GM12875 (cell line): ENCODE measurements around the gene ACTR1B.

Experiments
- H3K4me3 ChIP-seq: one replicate; pipeline ENCODE4 v1.5.1; 2011; ENCODE audit warnings: low read depth, low read length, control low read depth
- TF ChIP-seq, protein P1 (sequence below): IDR thresholded peaks from 2 replicates; pipeline ENCODE4 v1.5.1; 2011; ENCODE audit warnings: low read depth, mild to moderate bottlenecking, control low read depth, inconsistent platforms, low read length, moderate library complexity, borderline replicate concordance; ENCODE audit not compliant: insufficient read depth

Gene ACTR1B

DNA sequence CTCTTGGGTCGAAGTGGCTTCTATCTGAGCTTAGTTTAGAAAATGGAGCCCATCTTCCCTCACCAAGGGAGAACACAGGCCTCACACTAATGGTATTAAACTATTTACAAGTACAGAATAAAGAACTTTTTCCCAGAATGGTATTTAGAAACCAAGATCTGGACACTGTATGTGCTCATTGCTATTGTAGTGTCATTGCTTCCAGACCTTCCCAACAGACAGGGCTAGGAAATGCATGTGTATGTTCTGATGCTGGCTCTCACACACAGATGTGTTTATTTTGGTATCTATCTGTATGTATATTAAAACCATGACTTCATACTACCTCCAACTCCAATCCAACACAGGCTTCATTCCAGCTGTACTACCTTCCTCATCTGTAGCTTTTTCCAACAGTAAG is 10.0 kb downstream of the ACTR1B start:
- H3K4me3 ChIP-seq, result no peak overlapping the region
- TF ChIP-seq, protein P1, sequence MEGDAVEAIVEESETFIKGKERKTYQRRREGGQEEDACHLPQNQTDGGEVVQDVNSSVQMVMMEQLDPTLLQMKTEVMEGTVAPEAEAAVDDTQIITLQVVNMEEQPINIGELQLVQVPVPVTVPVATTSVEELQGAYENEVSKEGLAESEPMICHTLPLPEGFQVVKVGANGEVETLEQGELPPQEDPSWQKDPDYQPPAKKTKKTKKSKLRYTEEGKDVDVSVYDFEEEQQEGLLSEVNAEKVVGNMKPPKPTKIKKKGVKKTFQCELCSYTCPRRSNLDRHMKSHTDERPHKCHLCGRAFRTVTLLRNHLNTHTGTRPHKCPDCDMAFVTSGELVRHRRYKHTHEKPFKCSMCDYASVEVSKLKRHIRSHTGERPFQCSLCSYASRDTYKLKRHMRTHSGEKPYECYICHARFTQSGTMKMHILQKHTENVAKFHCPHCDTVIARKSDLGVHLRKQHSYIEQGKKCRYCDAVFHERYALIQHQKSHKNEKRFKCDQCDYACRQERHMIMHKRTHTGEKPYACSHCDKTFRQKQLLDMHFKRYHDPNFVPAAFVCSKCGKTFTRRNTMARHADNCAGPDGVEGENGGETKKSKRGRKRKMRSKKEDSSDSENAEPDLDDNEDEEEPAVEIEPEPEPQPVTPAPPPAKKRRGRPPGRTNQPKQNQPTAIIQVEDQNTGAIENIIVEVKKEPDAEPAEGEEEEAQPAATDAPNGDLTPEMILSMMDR, result no peak

DNA sequence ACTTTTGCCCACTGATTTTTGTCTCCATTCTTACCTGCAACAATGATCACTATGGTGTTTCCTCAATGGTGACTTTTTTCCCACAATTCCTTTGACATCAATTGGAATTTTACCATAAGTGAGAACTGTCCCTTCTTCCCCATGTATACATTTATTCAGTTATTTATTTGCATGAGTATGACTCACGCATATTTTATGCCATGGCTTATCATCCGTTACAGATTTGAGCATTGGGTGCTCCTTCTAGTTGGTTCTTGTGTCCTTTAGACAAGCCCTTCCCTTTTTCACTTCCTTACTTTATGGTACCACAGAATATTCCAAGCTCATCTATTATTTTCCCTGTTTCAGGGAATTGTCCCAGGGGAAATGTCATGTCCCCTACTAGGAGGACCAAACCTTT is 10.4 kb downstream of the ACTR1B start:
- no peak overlapping the region for H3K4me3 ChIP-seq
- TF ChIP-seq, protein P1, result no peak

DNA sequence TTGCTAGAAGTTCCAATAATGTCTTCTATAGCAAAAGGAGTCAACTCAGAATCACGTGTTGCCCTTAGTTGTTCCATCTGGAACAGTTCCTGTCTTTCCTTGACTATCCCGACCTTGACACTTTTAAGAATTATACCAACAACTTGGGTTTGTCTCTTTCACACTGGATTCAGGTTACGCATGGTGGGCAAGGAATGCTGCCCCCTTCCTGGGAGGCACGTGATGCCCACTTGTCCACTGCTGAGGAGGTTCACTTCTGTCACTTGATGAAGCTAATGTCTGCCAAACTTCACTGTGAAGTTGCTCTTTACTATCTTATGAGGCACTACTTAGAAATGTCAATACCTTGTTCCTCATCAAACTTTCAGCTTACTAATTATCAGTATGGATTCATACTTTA is 12.7 kb downstream of the ACTR1B start:
- TF ChIP-seq, protein P1, result no peak
- H3K4me3 ChIP-seq, result no peak overlapping the region

DNA sequence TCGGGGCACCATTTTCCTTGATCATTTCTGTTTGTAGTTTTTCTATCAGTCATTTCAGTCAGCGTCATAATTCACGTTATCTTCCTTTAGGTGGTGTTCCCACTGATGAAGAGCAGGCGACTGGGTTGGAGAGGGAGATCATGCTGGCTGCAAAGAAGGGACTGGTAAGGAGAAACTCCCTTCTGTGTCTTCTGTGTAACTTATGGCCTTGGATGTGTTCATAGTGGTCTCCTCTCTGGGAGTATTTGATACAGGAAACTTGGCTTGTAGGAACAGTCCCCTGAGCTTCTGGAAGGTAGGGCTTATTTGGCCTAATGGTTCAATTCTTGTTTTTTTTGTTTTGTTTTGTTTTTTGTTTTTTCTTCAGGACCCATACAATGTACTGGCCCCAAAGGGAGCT is 16.9 kb downstream of the ACTR1B start:
- H3K4me3 ChIP-seq, result peak overlapping the region; percentile 92
- TF ChIP-seq, protein P1, result no peak

DNA sequence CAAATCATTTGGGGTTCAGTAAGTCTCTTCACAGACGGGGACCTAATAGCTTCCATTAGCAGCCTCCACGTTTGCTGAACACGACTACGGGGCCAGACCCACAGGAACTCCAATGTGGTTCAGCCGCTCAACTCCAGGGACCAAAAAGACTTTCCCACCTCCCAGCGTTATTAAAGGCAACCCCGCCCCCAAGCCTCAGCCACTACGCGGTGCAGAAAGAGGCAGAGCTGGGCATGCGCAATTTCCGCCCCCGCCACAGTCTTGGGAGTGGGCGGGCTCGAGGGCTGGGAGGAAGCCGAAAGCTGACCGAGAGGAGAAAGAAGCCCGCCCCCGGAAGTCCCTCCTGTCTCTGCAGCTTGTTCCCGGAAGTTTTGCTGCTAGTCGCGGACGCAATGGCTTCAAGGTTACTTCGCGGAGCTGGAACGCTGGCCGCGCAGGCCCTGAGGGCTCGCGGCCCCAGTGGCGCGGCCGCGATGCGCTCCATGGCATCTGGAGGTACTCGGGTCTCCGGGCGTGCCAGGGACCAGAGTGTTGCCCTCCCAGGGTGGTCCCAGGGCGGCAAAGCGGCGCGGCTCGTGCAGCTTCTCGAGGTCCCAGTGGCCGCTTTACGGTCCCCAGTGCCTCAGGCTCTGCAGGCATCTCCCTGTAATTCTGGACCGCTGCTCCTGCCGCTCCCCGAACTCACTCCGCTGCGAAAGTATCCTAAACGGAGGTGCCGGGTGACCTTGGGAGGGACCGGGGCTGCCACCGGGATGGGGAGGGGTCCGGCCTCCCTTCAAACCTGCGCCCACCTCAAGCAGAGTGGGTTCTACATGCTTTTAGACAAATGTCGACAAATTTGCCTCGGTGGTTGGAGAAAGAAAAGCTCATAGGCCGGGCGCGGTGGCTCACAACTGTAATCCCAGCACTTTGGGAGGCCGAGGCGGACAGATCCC is 17.9 kb downstream of the ACTR1B start, which contains the start of gene COX5B:
TSS of gene COX5B (plus strand) at position 368 of the 935 bp plus-strand sequence. CDS start at position 393, 25 bp downstream.
- peak within 1 kb of the TSS; percentile 92 for H3K4me3 ChIP-seq
- TF ChIP-seq, protein P1, result no peak

DNA sequence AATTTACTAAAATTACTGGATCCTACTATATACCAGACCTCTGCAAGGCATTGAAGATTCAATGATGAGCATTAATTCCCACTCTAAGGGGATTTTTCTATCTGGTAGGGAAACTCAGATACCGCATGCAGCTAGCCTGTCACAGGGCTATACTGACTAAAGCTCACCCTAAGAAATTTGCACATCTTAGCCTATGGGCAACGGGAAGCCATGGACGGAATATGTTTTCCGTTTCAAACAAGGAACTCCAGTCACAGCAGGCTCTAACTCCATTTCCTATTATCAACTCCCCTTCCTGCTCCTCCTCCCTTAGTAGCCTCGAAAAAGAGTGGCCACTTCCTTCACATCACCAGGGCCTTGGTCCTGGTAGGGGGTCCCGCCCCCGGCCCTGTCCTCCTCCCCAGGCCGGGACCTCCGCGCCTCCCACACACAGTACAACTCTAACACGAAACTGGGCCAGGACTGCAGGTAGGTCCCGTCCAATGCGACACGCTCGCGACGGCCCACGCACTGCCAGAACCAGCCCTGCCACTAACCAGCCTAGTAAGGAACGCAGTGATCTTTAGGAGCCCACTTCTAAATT is 18.6 kb downstream of the ACTR1B start:
- peak overlapping the region; percentile 92 for H3K4me3 ChIP-seq
- TF ChIP-seq, protein P1, result no peak
